ENCODE data around the gene HS3ST2.

DNA sequence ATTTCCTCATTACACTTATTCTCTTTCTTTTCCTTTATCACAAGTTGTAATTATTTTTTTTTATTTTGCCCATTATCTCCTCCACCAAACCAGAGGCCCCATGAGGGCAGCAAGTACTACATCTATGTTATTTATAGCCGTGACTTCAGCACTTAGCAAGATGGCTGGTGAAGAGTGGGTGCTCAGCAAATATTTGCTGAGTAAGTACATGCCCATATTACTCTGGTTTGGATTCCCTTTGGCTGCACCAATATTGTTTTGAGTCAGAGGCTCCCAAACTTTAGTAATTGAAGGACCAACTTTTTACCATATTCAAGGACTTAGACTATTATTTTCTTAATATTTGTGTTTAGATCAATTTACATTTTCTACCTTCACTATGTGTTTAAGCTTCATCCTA is 83.2 kb downstream of the HS3ST2 start:
- TF ChIP-seq, protein P1, sequence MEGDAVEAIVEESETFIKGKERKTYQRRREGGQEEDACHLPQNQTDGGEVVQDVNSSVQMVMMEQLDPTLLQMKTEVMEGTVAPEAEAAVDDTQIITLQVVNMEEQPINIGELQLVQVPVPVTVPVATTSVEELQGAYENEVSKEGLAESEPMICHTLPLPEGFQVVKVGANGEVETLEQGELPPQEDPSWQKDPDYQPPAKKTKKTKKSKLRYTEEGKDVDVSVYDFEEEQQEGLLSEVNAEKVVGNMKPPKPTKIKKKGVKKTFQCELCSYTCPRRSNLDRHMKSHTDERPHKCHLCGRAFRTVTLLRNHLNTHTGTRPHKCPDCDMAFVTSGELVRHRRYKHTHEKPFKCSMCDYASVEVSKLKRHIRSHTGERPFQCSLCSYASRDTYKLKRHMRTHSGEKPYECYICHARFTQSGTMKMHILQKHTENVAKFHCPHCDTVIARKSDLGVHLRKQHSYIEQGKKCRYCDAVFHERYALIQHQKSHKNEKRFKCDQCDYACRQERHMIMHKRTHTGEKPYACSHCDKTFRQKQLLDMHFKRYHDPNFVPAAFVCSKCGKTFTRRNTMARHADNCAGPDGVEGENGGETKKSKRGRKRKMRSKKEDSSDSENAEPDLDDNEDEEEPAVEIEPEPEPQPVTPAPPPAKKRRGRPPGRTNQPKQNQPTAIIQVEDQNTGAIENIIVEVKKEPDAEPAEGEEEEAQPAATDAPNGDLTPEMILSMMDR (conservative IDR thresholded peaks at IDR 0.05; ENCODE audit: low read depth, low read length): no peak
- TF ChIP-seq EZH2 (IDR thresholded peaks at IDR 0.05; ENCODE audit: borderline replicate concordance, low read depth, low read length, poor library complexity, severe bottlenecking): no peak
